ENCODE data around the gene KRT23. TPM values are rescaled to one million over a fixed set of nuclear protein-coding genes. Genes with fewer than 3 reads are reported as not detected.

Gene KRT23
- total and polyA plus RNA-seq, 4 donors, result 0.33 to 1.2 (median 0.56) TPM; not detected in 1

DNA sequence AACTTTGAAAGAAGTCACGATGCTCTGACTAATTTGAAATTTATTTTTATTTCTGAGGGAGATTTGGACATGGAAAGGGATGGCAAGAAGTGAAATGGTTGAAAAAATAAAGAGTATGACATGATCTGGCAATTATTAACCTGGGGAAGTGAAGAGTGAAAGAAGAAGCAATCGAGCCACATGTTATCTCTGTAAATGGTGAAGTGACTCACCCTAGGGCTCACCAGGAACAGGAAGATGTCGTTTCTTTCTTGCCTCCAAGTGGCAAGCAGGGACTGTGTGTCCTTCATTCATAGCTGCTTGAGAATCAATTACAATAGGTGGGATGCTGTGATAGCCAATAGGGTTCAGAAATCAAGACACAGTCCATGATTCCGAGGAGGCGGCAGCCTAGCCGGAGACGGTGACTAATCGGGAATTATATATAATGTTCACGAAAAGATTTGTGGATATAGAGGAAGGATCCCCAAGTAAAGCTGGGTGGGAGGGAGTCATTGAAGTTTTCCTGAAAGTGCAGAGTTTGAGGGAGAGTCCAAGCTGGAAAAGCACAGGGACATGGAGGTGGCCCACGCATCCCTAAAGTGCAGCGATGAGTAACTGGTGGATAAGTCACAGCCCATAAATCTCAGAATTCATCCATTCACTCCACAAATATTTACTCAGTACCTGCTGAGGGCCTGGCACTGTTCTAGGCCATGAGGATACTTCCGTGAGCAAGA is 34.2 kb downstream of the KRT23 start:
- DNase-seq (ENCODE audit: low read depth in 4 of 6, low spot score in 6 of 6), result no peak
- Histone ChIP-seq H3K27ac (ENCODE audit: low read depth, low read length) (no peak overlapping the region), H3K27me3 (ENCODE audit: control insufficient read depth, insufficient read depth, low read length) (peaks cover 3% of the 10 kb centered on the region), H3K36me3 (ENCODE audit: control insufficient read depth, insufficient read depth, low read length) (no peaks in the 10 kb centered on the region), H3K9me3 (ENCODE audit: control insufficient read depth, insufficient read depth, low read length) (no peaks in the 10 kb centered on the region), H3K4me1 (ENCODE audit: control insufficient read depth, insufficient read depth, low read length) (no peaks in the 10 kb centered on the region), H3K4me3 (ENCODE audit: low read depth, low read length) (no peak overlapping the region)
- 62% methylated on average over 10 of the region's 12 CpGs for WGBS (ENCODE audit: insufficient coverage)

DNA sequence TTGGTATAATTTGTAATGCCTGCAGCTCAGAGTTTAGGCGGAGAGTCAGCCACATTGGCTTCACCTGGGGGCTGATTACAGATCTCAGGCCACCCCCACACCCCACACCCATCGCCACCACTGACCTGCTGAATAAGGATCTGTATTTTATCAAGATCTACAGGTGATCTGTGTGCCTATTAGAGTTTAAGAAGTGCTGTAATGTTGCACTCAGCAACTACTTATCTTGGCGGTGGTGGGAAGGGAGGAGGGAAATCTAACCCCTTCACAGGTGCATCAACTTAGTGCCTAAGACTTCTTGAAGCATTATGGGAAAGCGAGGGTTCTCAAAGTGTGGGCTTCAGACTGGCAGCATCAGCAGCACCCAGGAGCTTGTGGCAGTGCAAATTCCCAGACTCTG is 34.9 kb downstream of the KRT23 start:
- Histone ChIP-seq H3K4me1 (ENCODE audit: control insufficient read depth, insufficient read depth, low read length) (no peaks in the 10 kb centered on the region), H3K36me3 (ENCODE audit: control insufficient read depth, insufficient read depth, low read length) (no peaks in the 10 kb centered on the region), H3K27ac (ENCODE audit: low read depth, low read length) (no peak overlapping the region), H3K27me3 (ENCODE audit: control insufficient read depth, insufficient read depth, low read length) (peaks cover 3% of the 10 kb centered on the region), H3K9me3 (ENCODE audit: control insufficient read depth, insufficient read depth, low read length) (no peaks in the 10 kb centered on the region), H3K4me3 (ENCODE audit: low read depth, low read length) (no peak overlapping the region)
- no peak for DNase-seq (ENCODE audit: low read depth in 4 of 6, low spot score in 6 of 6)
- 82% methylated on average over 1 of the region's 4 CpGs for WGBS (ENCODE audit: insufficient coverage)

DNA sequence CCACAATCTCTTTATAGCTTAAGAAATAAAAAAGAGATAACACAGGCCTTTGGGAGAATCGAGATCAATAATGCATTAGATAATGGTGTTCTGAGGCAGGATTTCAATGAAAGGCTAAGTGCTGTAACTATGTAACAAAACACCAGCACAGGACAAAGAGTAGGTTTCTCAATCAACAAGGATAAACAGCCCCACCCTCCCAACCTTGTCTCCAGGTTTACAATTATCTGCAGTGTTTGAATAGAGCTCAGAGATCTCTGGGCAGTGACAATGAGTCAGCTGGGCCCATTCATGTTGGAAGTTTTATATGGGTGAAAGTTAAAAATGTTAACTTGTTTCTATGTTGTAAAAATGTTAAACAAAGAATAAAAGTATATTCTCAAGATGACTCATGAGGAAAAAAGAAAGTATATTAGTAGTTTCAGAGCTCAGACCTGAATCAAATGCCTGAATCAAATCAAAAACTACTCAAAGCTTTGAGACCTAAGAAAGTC is 35.4 kb downstream of the KRT23 start:
- DNase-seq (ENCODE audit: low read depth in 4 of 6, low spot score in 6 of 6), result no peak
- no CpG with 5 or more reads among the region's 1 CpG for whole genome bisulfite sequencing (ENCODE audit: insufficient coverage)
- no peaks in the 10 kb centered on the region for H3K36me3 ChIP-seq (ENCODE audit: control insufficient read depth, insufficient read depth, low read length)
- no peaks in the 10 kb centered on the region for H3K4me1 ChIP-seq (ENCODE audit: control insufficient read depth, insufficient read depth, low read length)
- H3K4me3 ChIP-seq (ENCODE audit: low read depth, low read length), result no peak overlapping the region
- no peak overlapping the region for H3K27ac ChIP-seq (ENCODE audit: low read depth, low read length)
- no peaks in the 10 kb centered on the region for H3K9me3 ChIP-seq (ENCODE audit: control insufficient read depth, insufficient read depth, low read length)
- H3K27me3 ChIP-seq (ENCODE audit: control insufficient read depth, insufficient read depth, low read length), result peaks cover 3% of the 10 kb centered on the region

DNA sequence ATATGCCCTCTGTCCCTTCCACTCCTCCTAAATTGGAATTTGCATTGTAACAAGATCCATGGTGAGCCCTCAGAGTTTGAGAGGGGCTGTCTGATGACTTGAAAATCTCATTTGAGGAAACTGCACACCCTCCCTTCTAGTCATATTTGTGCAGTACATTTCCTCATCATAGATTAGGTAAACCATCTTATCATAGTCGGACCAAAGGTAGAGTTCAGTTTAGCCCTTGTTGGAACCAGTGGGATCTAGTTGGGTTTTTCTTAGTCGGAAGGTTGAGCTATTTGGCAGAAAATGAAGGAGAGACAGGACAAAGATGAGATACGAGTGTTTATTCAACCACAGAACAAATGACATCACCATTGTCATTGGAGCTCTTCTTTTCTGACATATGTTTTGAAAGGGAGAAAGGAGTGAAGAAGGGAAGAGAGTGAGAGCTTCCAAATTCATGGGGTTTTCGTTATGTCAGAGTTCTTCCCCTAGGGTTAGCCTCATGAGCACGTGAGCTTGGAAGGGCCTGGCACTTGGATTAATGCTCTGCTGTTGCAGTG is 36.6 kb downstream of the KRT23 start:
- DNase-seq (ENCODE audit: low read depth in 4 of 6, low spot score in 6 of 6), result no peak
- H3K36me3 ChIP-seq (ENCODE audit: control insufficient read depth, insufficient read depth, low read length), result no peaks in the 10 kb centered on the region
- no peaks in the 10 kb centered on the region for H3K27me3 ChIP-seq (ENCODE audit: control insufficient read depth, insufficient read depth, low read length)
- no peak overlapping the region for H3K4me3 ChIP-seq (ENCODE audit: low read depth, low read length)
- H3K9me3 ChIP-seq (ENCODE audit: control insufficient read depth, insufficient read depth, low read length), result no peaks in the 10 kb centered on the region
- H3K4me1 ChIP-seq (ENCODE audit: control insufficient read depth, insufficient read depth, low read length), result no peaks in the 10 kb centered on the region
- no peak overlapping the region for H3K27ac ChIP-seq (ENCODE audit: low read depth, low read length)
- WGBS (ENCODE audit: insufficient coverage), result 72% methylated on average over 2 of the region's 5 CpGs

DNA sequence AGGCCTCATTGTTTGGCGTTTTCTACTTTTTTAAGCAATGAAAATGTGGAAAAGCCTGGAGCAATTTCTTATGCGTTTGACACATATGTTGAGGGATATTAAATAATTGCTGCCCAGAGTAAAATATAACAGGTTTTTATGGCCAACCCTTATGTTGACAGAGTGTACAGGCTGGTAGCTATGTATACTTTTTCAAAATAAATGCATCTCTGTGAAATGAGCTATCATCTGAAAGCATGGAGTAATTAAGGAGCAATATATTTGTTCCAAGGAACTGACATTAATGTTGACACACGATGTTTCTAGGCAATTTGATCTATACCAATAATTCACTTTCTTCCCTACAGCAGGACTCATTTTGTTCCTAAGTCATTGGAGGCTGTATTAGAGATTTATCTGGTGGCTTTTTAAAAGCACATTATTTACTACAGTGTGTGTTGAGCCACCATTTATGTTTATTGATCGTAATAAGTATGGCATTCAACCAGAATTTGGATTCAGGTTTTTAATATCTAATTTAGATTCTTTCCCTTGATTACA is 40.5 kb downstream of the KRT23 start:
- H3K27ac ChIP-seq (ENCODE audit: low read depth, low read length), result no peak overlapping the region

DNA sequence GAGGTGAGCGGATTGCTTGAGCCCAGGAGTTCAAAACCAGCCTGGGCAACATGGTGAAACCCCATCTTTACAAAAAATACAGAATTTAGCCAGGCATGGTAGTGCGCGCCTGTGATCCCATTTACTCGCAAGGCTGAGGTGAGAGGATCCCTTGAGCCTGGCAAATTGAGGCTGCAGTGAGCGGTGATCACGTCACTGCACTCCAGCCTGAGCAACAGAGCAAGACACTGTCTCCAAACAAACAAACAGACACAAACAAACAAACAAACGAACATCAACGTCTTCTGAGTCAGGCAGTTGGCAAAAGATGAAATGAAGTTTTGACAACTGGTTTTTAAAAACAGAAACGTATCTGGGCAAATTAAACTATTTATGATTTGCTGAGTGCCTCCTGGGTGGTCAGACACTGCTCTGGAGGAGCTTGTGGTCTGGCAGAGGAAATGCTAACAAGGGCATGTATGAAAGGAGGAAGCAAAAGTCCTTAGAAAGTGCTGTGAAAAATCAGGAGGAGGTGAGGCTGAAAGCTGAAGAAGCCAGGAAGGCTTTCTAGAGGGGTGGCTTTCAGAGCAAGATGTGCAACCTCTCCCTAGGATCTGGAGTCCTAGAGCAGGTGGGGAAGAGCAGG is 42.2 kb downstream of the KRT23 start:
- no peak overlapping the region for H3K4me3 ChIP-seq (ENCODE audit: low read depth, low read length)
- H3K27me3 ChIP-seq (ENCODE audit: control insufficient read depth, insufficient read depth, low read length), result no peaks in the 10 kb centered on the region
- H3K36me3 ChIP-seq (ENCODE audit: control insufficient read depth, insufficient read depth, low read length), result no peaks in the 10 kb centered on the region
- H3K4me1 ChIP-seq (ENCODE audit: control insufficient read depth, insufficient read depth, low read length), result no peaks in the 10 kb centered on the region
- no peak overlapping the region for H3K27ac ChIP-seq (ENCODE audit: low read depth, low read length)
- no peaks in the 10 kb centered on the region for H3K9me3 ChIP-seq (ENCODE audit: control insufficient read depth, insufficient read depth, low read length)
- DNase-seq (ENCODE audit: low read depth in 4 of 6, low spot score in 6 of 6), result no peak
- WGBS (ENCODE audit: insufficient coverage), result 86% methylated on average over 5 of the region's 9 CpGs

More for the DNA sequence above, 40.5 kb downstream of the KRT23 start:
- Histone ChIP-seq H3K27me3 (ENCODE audit: control insufficient read depth, insufficient read depth, low read length) (no peaks in the 10 kb centered on the region), H3K9me3 (ENCODE audit: control insufficient read depth, insufficient read depth, low read length) (no peaks in the 10 kb centered on the region), H3K4me1 (ENCODE audit: control insufficient read depth, insufficient read depth, low read length) (no peaks in the 10 kb centered on the region), H3K36me3 (ENCODE audit: control insufficient read depth, insufficient read depth, low read length) (no peaks in the 10 kb centered on the region), H3K4me3 (ENCODE audit: low read depth, low read length) (no peak overlapping the region)
- peak in 1 of 6 donors; percentile 73 for DNase-seq (ENCODE audit: low read depth in 4 of 6, low spot score in 6 of 6)
- WGBS (ENCODE audit: insufficient coverage), result no CpG with 5 or more reads among the region's 4 CpGs

DNA sequence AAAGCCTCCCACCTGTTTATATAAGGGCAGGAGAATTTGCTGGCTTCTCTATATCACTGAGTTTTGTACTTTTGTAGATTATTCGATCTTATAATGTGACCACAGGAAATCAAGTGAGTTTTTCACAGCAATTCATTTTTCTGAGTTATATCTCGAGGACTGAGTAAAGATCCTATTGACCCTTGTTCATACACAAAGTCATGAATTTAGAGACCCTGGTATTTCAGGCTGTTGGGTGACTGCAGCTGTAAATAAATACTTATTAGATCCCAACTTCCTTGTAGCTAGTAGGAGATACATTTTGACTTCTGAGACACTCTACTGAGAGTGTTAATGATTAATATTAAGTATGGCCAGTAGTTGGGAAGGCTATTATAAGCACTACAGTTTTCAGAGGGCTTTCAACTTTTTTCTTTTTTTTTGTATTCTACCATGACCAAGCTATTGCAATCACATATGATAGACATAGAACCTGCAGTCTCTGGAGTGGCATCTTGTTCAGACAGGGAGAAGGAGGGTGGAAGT is 49.2 kb downstream of the KRT23 start:
- no peaks in the 10 kb centered on the region for H3K36me3 ChIP-seq (ENCODE audit: control insufficient read depth, insufficient read depth, low read length)
- WGBS (ENCODE audit: insufficient coverage), result no CpG with 5 or more reads among the region's 2 CpGs
- H3K27ac ChIP-seq (ENCODE audit: low read depth, low read length), result no peak overlapping the region
- DNase-seq (ENCODE audit: low read depth in 4 of 6, low spot score in 6 of 6), result no peak
- no peak overlapping the region for H3K4me3 ChIP-seq (ENCODE audit: low read depth, low read length)
- no peaks in the 10 kb centered on the region for H3K4me1 ChIP-seq (ENCODE audit: control insufficient read depth, insufficient read depth, low read length)
- H3K9me3 ChIP-seq (ENCODE audit: control insufficient read depth, insufficient read depth, low read length), result no peaks in the 10 kb centered on the region
- H3K27me3 ChIP-seq (ENCODE audit: control insufficient read depth, insufficient read depth, low read length), result no peaks in the 10 kb centered on the region

DNA sequence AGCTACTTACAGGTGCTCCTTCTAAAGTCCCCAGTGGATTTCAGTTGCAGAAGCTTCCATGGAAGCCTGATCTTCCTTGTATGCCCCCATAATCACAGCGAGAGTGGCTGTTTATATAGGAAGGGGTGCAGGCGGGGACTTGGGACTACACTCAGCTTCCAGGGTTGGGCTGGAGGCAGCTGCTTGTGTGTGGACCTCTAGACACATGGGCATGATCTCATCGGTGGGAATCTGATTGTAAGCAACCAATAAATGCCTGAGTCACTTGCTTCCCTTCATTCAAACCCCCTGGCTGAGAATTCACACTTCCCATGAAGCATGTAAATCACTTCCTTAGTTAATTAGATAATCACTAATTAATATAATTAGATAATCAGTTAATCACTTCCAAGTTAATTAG is 51.4 kb downstream of the KRT23 start:
- H3K9me3 ChIP-seq (ENCODE audit: control insufficient read depth, insufficient read depth, low read length), result no peaks in the 10 kb centered on the region
- peak in 1 of 6 donors; percentile 48 for DNase-seq (ENCODE audit: low read depth in 4 of 6, low spot score in 6 of 6)
- 100% methylated on average over 1 of the region's 3 CpGs for WGBS (ENCODE audit: insufficient coverage)
- H3K27ac ChIP-seq (ENCODE audit: low read depth, low read length), result no peak overlapping the region
- no peaks in the 10 kb centered on the region for H3K27me3 ChIP-seq (ENCODE audit: control insufficient read depth, insufficient read depth, low read length)
- no peaks in the 10 kb centered on the region for H3K4me1 ChIP-seq (ENCODE audit: control insufficient read depth, insufficient read depth, low read length)
- H3K4me3 ChIP-seq (ENCODE audit: low read depth, low read length), result no peak overlapping the region
- H3K36me3 ChIP-seq (ENCODE audit: control insufficient read depth, insufficient read depth, low read length), result no peaks in the 10 kb centered on the region

DNA sequence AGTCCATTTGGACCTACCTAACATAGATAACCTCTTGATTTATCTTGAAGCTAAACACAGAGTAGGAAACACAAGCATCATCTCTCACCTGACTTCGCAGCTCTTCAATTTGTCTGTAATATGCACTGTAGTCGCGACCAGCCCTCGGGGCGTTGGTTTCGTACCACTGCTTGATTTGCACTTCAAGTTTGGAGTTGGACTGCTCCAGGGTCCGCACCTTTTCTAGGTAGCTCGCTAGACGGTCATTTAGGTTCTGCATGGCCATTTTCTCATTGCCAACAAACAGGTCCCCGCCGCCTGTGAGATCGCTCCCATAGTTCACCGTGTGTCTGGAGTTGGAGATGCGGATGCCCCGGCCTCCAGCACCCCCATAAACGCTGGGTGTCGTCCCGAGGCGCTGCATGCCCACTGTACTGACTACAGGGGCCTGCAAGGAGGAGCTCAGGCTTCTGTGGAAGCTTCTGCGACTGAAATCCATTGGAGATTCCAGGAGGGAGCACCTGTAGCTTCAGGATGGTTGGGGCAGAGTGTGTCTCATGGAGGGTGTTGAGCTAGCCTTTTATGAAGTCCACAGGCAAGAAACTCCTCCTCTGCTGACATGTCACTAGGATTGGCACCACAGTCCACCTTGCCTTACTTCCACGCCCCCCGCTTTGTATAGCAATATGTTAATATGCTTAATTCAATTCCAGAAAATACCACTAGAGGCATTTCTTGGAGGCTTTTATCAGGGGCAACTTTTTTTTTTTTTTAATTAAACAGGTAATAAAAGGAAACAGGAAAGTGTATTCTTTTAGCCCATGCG is 52.5 kb downstream of the KRT23 start, which contains the start of gene KRT20:
KRT20 (minus strand) TSS at position 535 of the 805 bp plus-strand sequence; CDS start at position 478, 57 bp downstream.
- no peaks in the 10 kb centered on the region for H3K27me3 ChIP-seq (ENCODE audit: control insufficient read depth, insufficient read depth, low read length)
- WGBS (ENCODE audit: insufficient coverage), result 96% methylated on average over 20 of the region's 23 CpGs
- DNase-seq (ENCODE audit: low read depth in 4 of 6, low spot score in 6 of 6), result no peak
- no peaks in the 10 kb centered on the region for H3K9me3 ChIP-seq (ENCODE audit: control insufficient read depth, insufficient read depth, low read length)
- no peak within 1 kb of the TSS for H3K4me3 ChIP-seq (ENCODE audit: low read depth, low read length)
- no peaks in the 10 kb centered on the region for H3K4me1 ChIP-seq (ENCODE audit: control insufficient read depth, insufficient read depth, low read length)
- no peaks in the 10 kb centered on the region for H3K36me3 ChIP-seq (ENCODE audit: control insufficient read depth, insufficient read depth, low read length)
- H3K27ac ChIP-seq (ENCODE audit: low read depth, low read length), result no peak within 1 kb of the TSS
